GM12892 (cell line): ENCODE measurements around the gene GLYAT.

ENCODE experiments used
- POLR2A ChIP-seq: IDR thresholded peaks from 2 replicates; pipeline ENCODE4 v1.6.1; 2011; ENCODE audit warnings: low read depth, low read length, control low read depth
- POLR2AphosphoS5 ChIP-seq: IDR thresholded peaks from 2 replicates; pipeline ENCODE4 v1.6.1; 2011; ENCODE audit warnings: low read depth, low read length, control low read depth
- TAF1 ChIP-seq: IDR thresholded peaks from 2 replicates; pipeline ENCODE4 v1.6.1; 2011; ENCODE audit warnings: low read depth, mild to moderate bottlenecking, control low read depth, low read length, borderline replicate concordance

- no peak for TF ChIP-seq POLR2A
- no peak for TF ChIP-seq TAF1
- no peak for TF ChIP-seq POLR2AphosphoS5
These were observed 8.7 kb upstream of the GLYAT start for GRCh38 chr11:58740447-58740846.
